OCI-LY1 (cell line): Measurements from ENCODE around the gene ZBTB20.

ENCODE experiments used
- CTCF ChIP-seq: fragments of 200-600 bp; sonication (generic), shearing (Covaris generic); IDR thresholded peaks from 2 replicates; pipeline ENCODE4 v1.5.1; 2017; ENCODE audit warnings: mild to moderate bottlenecking, antibody characterized with exemption, low read length, moderate library complexity, mixed read lengths
- EZH2 ChIP-seq: fragments of 200-600 bp; sonication (generic), shearing (Covaris generic); IDR thresholded peaks from 2 replicates; pipeline ENCODE4 v1.8.0; 2017; ENCODE audit warnings: borderline replicate concordance, mixed run types, mild to moderate bottlenecking, antibody characterized with exemption, low read length, moderate library complexity, mixed read lengths

- TF ChIP-seq CTCF (no peak), EZH2 (no peak)
These were observed 421.1 kb downstream of the ZBTB20 start for GRCh38 chr3:114725966-114726365.
